ENCODE results near the gene FLCN. TPM values are rescaled to one million over a fixed set of nuclear protein-coding genes. Genes with fewer than 3 reads are reported as not detected.
A peak's percentile ranks its signal among the peaks of the same experiment; 100 is the strongest.

Gene FLCN
- total and polyA plus RNA-seq, 10 of the 15 experiments (the other 5 are each of a cell fraction or from before 2014, with no cell fraction given) = 1.1 to 24.7 (median 10.4) TPM

- no peak for TF ChIP-seq BCL3 (IDR thresholded peaks at IDR 0.05; ENCODE audit: borderline replicate concordance, insufficient read depth, low read depth, low read length, poor library complexity, severe bottlenecking)
- 0 out of 2 replicates have a peak, but pooled peaks have one; percentile 12 for TF ChIP-seq MTA2 (IDR thresholded peaks at IDR 0.05; ENCODE audit: low read depth)
- TF ChIP-seq TAF1 (IDR thresholded peaks at IDR 0.05; ENCODE audit: borderline replicate concordance, low read depth, low read length) = peak; percentile 25; the same call in 1 of the 2 replicates
- TF ChIP-seq BHLHE40 (IDR thresholded peaks at IDR 0.05; ENCODE audit: borderline replicate concordance in 1 of 2, low read depth in 2 of 2, low read length in 1 of 2) = peak in 1 of 2 experiments; percentile 27; a peak in 1 of 4 replicates
- peak; percentile 63; the same call in 1 of the 2 replicates for TF ChIP-seq TCF12 (IDR thresholded peaks at IDR 0.05; ENCODE audit: low read depth, low read length)
- TF ChIP-seq HCFC1 (IDR thresholded peaks at IDR 0.05; ENCODE audit: low read length) = no peak
- no peak for TF ChIP-seq JUNB (IDR thresholded peaks at IDR 0.05)
- TF ChIP-seq CEBPB (IDR thresholded peaks at IDR 0.05; ENCODE audit: borderline replicate concordance in 1 of 2, low read depth in 2 of 2, low read length in 2 of 2) = no peak
- no peak for TF ChIP-seq CHD2 (IDR thresholded peaks at IDR 0.05; ENCODE audit: borderline replicate concordance, low read depth, low read length)
- no peak for TF ChIP-seq SREBF2 (IDR thresholded peaks at IDR 0.05; ENCODE audit: low read length)
- peak in 1 of 2 experiments; percentile 5; a peak in 1 of 3 replicates for TF ChIP-seq EGR1 (IDR thresholded peaks at IDR 0.05; ENCODE audit: borderline replicate concordance in 1 of 2, low read depth in 2 of 2, low read length in 2 of 2)
- peak; percentile 61 for TF ChIP-seq POLR2A (IDR thresholded peaks at IDR 0.05; ENCODE audit: low read depth, low read length)
- TF ChIP-seq MXI1 (IDR thresholded peaks at IDR 0.05; ENCODE audit: low read depth, low read length) = peak; percentile 84
- peak; percentile 81; the same call in 1 of the 2 replicates for TF ChIP-seq RELB (IDR thresholded peaks at IDR 0.05; ENCODE audit: low read depth)
- TF ChIP-seq BACH1 (IDR thresholded peaks at IDR 0.05; ENCODE audit: borderline replicate concordance) = peak; percentile 13; the same call in 1 of the 2 replicates
- no peak for TF ChIP-seq NFYB (IDR thresholded peaks at IDR 0.05; ENCODE audit: insufficient read depth, low read depth, low read length)
- TF ChIP-seq EED (IDR thresholded peaks at IDR 0.05; ENCODE audit: low read depth) = peak; percentile 22; the same call in 1 of the 2 replicates
- peak; percentile 6; the same call in 1 of the 2 replicates for TF ChIP-seq PAX5 (IDR thresholded peaks at IDR 0.05; ENCODE audit: borderline replicate concordance, low read depth, low read length)
- TF ChIP-seq CTCF (IDR thresholded peaks at IDR 0.05 in 2 of 3, conservative IDR thresholded peaks at IDR 0.05 in 1 of 3; ENCODE audit: control insufficient read depth in 2 of 3, extremely low read depth in 1 of 3, insufficient read depth in 1 of 3, low read depth in 3 of 3, low read length in 3 of 3) = no peak
- TF ChIP-seq TCF3 (IDR thresholded peaks at IDR 0.05; ENCODE audit: borderline replicate concordance, insufficient read depth, low read depth, low read length) = peak; percentile 13; the same call in 1 of the 2 replicates
- TF ChIP-seq TARDBP (IDR thresholded peaks at IDR 0.05; ENCODE audit: borderline replicate concordance) = no peak
- TF ChIP-seq SIX5 (IDR thresholded peaks at IDR 0.05; ENCODE audit: low read depth, low read length, severe bottlenecking) = no peak
- peak; percentile 49 for TF ChIP-seq RELA (IDR thresholded peaks at IDR 0.05; ENCODE audit: borderline replicate concordance, partially characterized antibody)
- no peak for TF ChIP-seq BRCA1 (IDR thresholded peaks at IDR 0.05; ENCODE audit: low read depth, low read length)
- TF ChIP-seq SIN3A (IDR thresholded peaks at IDR 0.05; ENCODE audit: low read depth, low read length) = peak; percentile 33; the same call in 1 of the 2 replicates
- 0 out of 2 replicates have a peak, but pooled peaks have one; percentile 27 for TF ChIP-seq RFX5 (IDR thresholded peaks at IDR 0.05; ENCODE audit: low read depth, low read length)
Measured at GRCh38 chr17:17205368-17206123, 31.4 kb downstream of the FLCN start (continued).
